ENCODE data around the gene EYS. TPM values are rescaled to one million over a fixed set of nuclear protein-coding genes. Genes with fewer than 3 reads are reported as not detected.
A peak's percentile ranks its signal among the peaks of the same experiment; 100 is the strongest.
"Not testable (repeated sequence)": the region's sequence is repeated elsewhere in the genome, so short reads cannot be mapped to it uniquely, and the experiment has no call there.

EYS gene
- total and polyA plus RNA-seq, 8 donors, result 0.55 to 0.58 TPM; not detected in 6

GRCh38 chr6:63936399-63936798 is 1770.6 kb downstream of the EYS start:
- no peak for TF ChIP-seq POLR2A (IDR thresholded peaks at IDR 0.05)
- TF ChIP-seq EP300 (IDR thresholded peaks at IDR 0.05), result no peak
- TF ChIP-seq CTCF (IDR thresholded peaks at IDR 0.05), result no peak
- no peak for TF ChIP-seq POLR2AphosphoS5 (IDR thresholded peaks at IDR 0.05)
- H3K9me3 ChIP-seq, result no peaks in the 10 kb centered on the region
- H3K27ac ChIP-seq, result no peak overlapping the region
- no peaks in the 10 kb centered on the region for H3K36me3 ChIP-seq
- DNase-seq, result peak in 1 of 2 donors; percentile 24
- H3K4me3 ChIP-seq, result no peak overlapping the region
- peaks cover 0 to 5% (median 0%) of the 10 kb centered on the region in 4 donors for H3K4me1 ChIP-seq
- intact Hi-C loops (cut with DNase I; ENCODE audit: low total_unique reads), result no loop called here
- H3K27me3 ChIP-seq, result no peaks in the 10 kb centered on the region

GRCh38 chr6:63935732-63936131 is 1771.3 kb downstream of the EYS start:
- intact Hi-C loops (cut with DNase I; ENCODE audit: low total_unique reads), result no loop called here
- peaks cover 0 to 11% (median 0%) of the 10 kb centered on the region in 4 donors for H3K4me1 ChIP-seq
- H3K27me3 ChIP-seq, result no peaks in the 10 kb centered on the region
- no peaks in the 10 kb centered on the region for H3K9me3 ChIP-seq
- no peak for DNase-seq
- TF ChIP-seq POLR2A (IDR thresholded peaks at IDR 0.05) (no peak), EP300 (IDR thresholded peaks at IDR 0.05) (no peak), CTCF (IDR thresholded peaks at IDR 0.05) (no peak), POLR2AphosphoS5 (IDR thresholded peaks at IDR 0.05) (no peak)
- no peaks in the 10 kb centered on the region for H3K36me3 ChIP-seq
- no peak overlapping the region for H3K4me3 ChIP-seq
- no peak overlapping the region for H3K27ac ChIP-seq

DNA sequence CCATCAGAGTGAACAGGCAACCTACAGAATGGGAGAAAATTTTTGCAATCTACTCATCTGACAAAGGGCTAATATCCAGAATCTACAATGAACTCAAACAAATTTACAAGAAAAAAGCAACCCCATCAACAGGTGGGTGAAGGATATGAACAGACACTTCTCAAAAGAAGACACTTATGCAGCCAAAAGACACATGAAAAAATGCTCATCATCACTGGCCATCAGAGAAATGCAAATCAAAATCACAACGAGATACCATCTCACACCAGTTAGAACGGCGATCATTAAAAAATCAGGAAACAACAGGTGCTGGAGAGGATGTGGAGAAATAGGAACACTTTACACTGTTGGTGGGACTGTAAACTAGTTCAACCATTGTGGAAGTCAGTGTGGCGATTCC is 1773.1 kb downstream of the EYS start:
- peaks cover 0 to 13% (median 5%) of the 10 kb centered on the region in 4 donors for H3K4me1 ChIP-seq
- DNase-seq; H3K27me3 ChIP-seq; H3K9me3 ChIP-seq; H3K36me3 ChIP-seq; H3K4me3 ChIP-seq; intact Hi-C loops (cut with DNase I; ENCODE audit: low total_unique reads); H3K27ac ChIP-seq: not testable (repeated sequence)
- WGBS, 5 donors, result 84 to 95% (median 88%) methylated on average over 3 to 4 of the region's 4 CpGs

- no peak overlapping the region for H3K27ac ChIP-seq
- no peak for DNase-seq
- H3K36me3 ChIP-seq, result no peaks in the 10 kb centered on the region
Observed at GRCh38 chr6:63930848-63931247, 1776.2 kb downstream of the EYS start.

GRCh38 chr6:63929111-63929510 is 1777.9 kb downstream of the EYS start:
- H3K36me3 ChIP-seq, result no peaks in the 10 kb centered on the region
- intact Hi-C loops (cut with DNase I; ENCODE audit: low total_unique reads), result no loop called here

More at GRCh38 chr6:63930848-63931247, 1776.2 kb downstream of the EYS start:
- H3K4me1 ChIP-seq, result peaks cover 0 to 13% (median 10%) of the 10 kb centered on the region in 4 donors
- H3K27me3 ChIP-seq, result no peaks in the 10 kb centered on the region
- H3K9me3 ChIP-seq, result no peaks in the 10 kb centered on the region
- TF ChIP-seq POLR2A (IDR thresholded peaks at IDR 0.05), result no peak
- no peak for TF ChIP-seq CTCF (IDR thresholded peaks at IDR 0.05)
- no peak for TF ChIP-seq EP300 (IDR thresholded peaks at IDR 0.05)
- TF ChIP-seq POLR2AphosphoS5 (IDR thresholded peaks at IDR 0.05), result no peak
- intact Hi-C loops (cut with DNase I; ENCODE audit: low total_unique reads), result no loop called here
- H3K4me3 ChIP-seq, result no peak overlapping the region

More at GRCh38 chr6:63929111-63929510, 1777.9 kb downstream of the EYS start:
- Histone ChIP-seq H3K27me3 (no peaks in the 10 kb centered on the region), H3K27ac (no peak overlapping the region), H3K4me1 (peaks cover 0 to 13% (median 10%) of the 10 kb centered on the region in 4 donors), H3K9me3 (no peaks in the 10 kb centered on the region), H3K4me3 (no peak overlapping the region)
- no peak for TF ChIP-seq POLR2A (IDR thresholded peaks at IDR 0.05)
- no peak for TF ChIP-seq POLR2AphosphoS5 (IDR thresholded peaks at IDR 0.05)
- no peak for TF ChIP-seq EP300 (IDR thresholded peaks at IDR 0.05)
- no peak for TF ChIP-seq CTCF (IDR thresholded peaks at IDR 0.05)
- DNase-seq, result no peak
- WGBS, 5 donors, result 69 to 84% (median 81%) methylated on average over 2 of the region's 2 CpGs

Measured in stomach (tissue), 9 donors.